Mononuclear cell (primary cell): Measurements from ENCODE around the gene TCP10L. TPM values are rescaled to one million over a fixed set of nuclear protein-coding genes. Genes with fewer than 3 reads are reported as not detected.
"Not testable (repeated sequence)": the region's sequence is repeated elsewhere in the genome, so short reads cannot be mapped to it uniquely, and the experiment has no call there.

ENCODE experiments used
- H3K27me3 ChIP-seq: 2 replicates; pipeline ENCODE4 v1.6.0; 2011; ENCODE audit warnings: low read length, control low read depth; ENCODE audit not compliant: insufficient read depth
- H3K4me1 ChIP-seq: 2 replicates; pipeline ENCODE4 v1.5.1; 2011; ENCODE audit warnings: mild to moderate bottlenecking, low read length, control low read depth; ENCODE audit not compliant: insufficient read depth
- H3K4me3 ChIP-seq: 2 replicates; pipeline ENCODE4 v1.5.1; 2011; ENCODE audit warnings: mild to moderate bottlenecking, low read length, moderate library complexity
- H3K9me3 ChIP-seq: 2 replicates; pipeline ENCODE4 v1.5.1; 2011; ENCODE audit warnings: low read depth, mild to moderate bottlenecking, control low read depth, low read length
- total RNA-seq: library from RNA; depleted of rRNA; stranded (reverse); fragments of >200 nt; gene quantifications from one replicate; pipeline ENCODE4 v1.2.3, GENCODE V29; 2012

The TCP10L gene
- total RNA-seq, 1 donor: not detected

DNA sequence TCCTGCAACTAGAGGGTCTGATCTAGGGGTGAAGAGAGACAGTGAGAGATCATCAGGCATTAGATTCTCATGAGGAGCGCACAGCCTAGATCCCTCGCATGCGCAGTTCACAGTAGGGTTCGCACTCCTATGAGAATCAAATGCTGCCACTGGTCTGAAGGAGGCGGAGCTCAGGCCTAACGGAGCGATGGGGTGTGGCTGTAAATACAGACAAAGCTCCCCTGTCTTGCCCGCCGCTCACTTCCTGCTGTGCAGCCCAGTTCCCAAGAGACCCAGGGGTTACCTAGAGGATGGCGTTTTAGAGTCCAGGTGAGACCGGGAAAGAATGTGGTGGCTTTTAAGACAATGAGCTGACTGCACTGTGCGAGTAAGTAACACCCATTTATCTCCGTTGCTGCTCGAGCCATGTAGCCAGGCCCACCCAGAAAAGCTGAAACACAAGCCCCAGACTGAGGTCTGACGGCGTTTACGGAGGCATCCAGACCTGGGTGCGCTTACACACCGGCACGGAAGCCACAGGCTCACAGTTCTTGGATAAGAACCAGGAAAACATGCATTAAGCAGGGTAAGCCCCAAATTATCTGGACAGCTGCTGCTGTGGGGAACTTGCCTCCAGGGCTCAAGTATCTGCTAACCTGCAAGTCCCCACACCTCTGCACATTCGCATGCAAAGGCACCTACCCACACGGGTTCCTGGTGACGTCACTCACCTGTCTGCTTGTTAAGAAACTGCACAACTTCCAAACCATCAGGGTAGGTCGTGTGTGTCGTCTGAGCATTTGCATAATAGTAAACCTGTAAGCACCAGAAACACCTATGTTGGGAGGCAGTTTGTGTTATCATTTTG, 12.5 kb downstream of the TCP10L start:
- Histone ChIP-seq H3K4me3 (no peak overlapping the region), H3K9me3 (no peaks in the 10 kb centered on the region), H3K27me3 (no peaks in the 10 kb centered on the region), H3K4me1 (peaks cover 14% of the 10 kb centered on the region)

GRCh38 chr21:32570456-32570855, 14.9 kb downstream of the TCP10L start:
- H3K9me3 ChIP-seq: no peaks in the 10 kb centered on the region
- H3K4me3 ChIP-seq: no peak overlapping the region
- no peaks in the 10 kb centered on the region for H3K27me3 ChIP-seq
- peaks cover 14% of the 10 kb centered on the region for H3K4me1 ChIP-seq

DNA sequence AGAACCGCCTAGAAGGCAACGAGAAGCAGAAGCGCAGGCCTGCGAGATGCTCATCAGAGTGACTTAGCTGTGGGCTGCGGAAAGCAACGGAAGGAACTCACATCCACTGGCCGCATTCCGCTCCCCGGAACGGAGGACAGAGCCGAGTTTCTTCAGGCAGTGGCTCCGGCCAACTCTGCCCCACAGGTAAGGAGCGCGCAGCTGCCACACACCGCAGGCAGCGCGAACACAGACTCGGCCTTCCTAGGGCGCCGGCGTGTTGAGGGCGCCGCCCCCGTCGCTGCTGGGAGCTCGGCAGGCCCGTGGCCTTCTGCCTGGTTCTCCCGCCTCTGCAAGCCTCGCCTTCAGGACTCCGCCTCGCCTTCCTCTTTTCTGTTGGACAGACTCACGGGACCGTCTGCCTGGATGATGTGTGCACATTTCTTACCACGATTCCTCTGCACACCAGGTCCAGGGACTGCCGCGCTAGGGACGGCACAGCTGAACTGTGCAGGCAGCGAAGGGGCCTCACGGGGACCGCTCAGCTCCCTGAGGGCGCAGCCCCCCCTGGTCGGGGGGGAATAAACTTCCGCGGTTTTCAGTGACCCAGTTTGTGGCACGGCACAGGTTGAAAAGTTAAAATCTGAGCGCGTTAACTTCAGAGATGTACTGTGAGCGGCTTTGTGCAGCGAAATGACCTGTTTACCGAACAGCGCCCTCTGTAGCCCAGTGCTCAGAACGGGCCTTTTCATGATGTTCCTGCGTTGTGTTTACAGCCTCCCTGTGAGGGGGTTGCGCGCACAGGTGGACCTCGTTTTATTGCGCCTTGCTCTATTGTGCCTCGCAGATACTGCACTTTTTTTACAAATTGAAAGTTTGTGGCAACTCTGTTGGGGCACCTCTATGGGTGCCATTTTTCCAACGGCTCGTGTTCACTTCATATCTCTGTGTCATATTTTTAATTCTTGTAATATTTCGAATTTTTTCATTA, 15.8 kb downstream of the TCP10L start:
- H3K4me3 ChIP-seq: peak overlapping the region; percentile 44
- no peaks in the 10 kb centered on the region for H3K27me3 ChIP-seq
- H3K4me1 ChIP-seq: peaks cover 14% of the 10 kb centered on the region
- H3K9me3 ChIP-seq: no peaks in the 10 kb centered on the region

DNA sequence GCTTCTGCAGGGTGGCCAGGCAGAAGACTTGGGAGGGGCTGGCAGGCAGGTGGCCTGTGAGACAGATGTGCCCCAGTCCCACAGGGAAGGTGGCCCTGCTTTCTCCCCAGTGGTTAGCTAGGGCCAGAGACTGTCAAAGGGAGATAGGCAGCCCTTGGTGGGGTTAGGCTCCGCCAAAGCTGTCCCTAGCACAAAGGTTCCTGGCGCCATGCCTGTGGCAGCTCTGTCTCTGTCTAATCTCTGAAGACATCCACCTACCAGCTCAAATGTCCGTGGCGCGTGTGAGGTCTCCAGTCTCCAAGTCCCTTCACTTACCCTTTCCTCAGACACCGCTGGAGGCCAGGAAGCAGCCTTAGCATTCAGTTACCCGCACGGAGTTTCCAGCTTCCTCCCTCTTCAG, 17.7 kb downstream of the TCP10L start:
- Histone ChIP-seq H3K4me1 (peaks cover 14% of the 10 kb centered on the region), H3K9me3 (no peaks in the 10 kb centered on the region), H3K27me3 (no peaks in the 10 kb centered on the region), H3K4me3 (no peak overlapping the region)

- Histone ChIP-seq H3K4me1 (peaks cover 14% of the 10 kb centered on the region), H3K27me3 (no peaks in the 10 kb centered on the region), H3K9me3 (no peaks in the 10 kb centered on the region), H3K4me3 (no peak overlapping the region)
These were observed 18.5 kb downstream of the TCP10L start for GRCh38 chr21:32566741-32567389.

- Histone ChIP-seq H3K4me3 (no peak overlapping the region), H3K9me3 (no peaks in the 10 kb centered on the region), H3K27me3 (no peaks in the 10 kb centered on the region), H3K4me1 (peaks cover 14% of the 10 kb centered on the region)
These were observed 19.4 kb downstream of the TCP10L start for GRCh38 chr21:32565856-32566465.

DNA sequence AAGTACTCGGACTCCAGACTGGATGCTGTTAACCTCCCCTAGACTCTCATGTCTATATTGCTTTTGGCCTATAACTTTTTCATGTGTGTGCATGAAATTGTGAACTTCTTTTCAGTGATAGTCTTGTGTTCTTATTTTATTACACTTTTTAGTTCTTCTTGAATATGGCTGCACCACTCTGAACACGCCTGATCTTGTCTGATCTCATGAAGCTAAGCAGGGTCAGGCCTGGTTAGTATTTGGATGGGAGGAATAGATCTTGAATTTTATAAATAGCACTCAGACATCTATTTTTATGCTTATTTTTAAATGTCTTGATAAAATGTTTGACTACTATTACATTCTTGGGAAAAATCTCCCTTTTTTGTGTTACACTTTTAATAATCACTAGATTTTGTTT, 22.4 kb downstream of the TCP10L start:
- Histone ChIP-seq H3K9me3 (no peaks in the 10 kb centered on the region), H3K4me1 (no peaks in the 10 kb centered on the region), H3K4me3 (no peak overlapping the region), H3K27me3 (no peaks in the 10 kb centered on the region)

DNA sequence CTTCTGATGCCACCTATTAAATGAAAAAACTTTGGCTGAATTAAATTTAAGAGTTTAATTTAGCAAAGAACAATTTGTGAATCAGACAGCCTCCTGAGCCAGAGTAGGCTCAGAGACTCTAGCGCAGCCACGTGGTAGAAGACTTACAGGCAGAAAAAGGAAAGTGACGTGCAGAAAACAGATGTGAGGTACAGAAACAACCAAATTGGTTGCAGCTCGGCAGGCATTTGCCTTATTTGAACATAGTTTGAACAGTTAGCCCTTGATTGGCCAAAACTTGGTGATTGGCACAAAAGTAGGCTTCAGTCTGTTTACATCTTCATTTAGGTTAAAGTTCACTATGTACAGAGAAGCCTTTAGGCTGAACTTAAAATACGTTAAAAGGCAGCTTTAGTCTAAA, 22.9 kb downstream of the TCP10L start:
- Histone ChIP-seq H3K4me1 (no peaks in the 10 kb centered on the region), H3K9me3 (no peaks in the 10 kb centered on the region), H3K4me3 (no peak overlapping the region), H3K27me3 (no peaks in the 10 kb centered on the region)

- not testable (repeated sequence) for H3K27me3 ChIP-seq, H3K4me1 ChIP-seq, H3K9me3 ChIP-seq, H3K4me3 ChIP-seq
These were observed 23.8 kb downstream of the TCP10L start for GRCh38 chr21:32561476-32561875.

DNA sequence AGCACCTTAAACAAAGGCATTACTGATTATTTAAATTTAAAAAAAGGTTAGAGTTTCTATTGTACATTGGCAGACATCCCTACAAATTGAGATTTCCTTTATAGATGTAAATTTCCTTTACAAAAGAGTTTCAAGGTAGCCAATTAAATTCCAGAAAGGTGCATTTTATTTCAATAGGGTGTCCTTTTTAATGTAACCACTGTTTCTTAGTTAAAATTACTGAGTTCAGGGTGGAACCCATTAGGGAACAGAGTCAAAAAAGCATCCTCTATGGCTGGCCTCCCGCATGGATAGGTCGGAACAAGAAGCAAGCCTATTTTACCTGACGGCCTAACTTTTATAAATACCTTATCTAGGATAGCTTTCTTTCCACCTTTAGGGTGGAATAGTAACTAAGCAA, 24.4 kb downstream of the TCP10L start:
- H3K27me3 ChIP-seq: no peaks in the 10 kb centered on the region

DNA sequence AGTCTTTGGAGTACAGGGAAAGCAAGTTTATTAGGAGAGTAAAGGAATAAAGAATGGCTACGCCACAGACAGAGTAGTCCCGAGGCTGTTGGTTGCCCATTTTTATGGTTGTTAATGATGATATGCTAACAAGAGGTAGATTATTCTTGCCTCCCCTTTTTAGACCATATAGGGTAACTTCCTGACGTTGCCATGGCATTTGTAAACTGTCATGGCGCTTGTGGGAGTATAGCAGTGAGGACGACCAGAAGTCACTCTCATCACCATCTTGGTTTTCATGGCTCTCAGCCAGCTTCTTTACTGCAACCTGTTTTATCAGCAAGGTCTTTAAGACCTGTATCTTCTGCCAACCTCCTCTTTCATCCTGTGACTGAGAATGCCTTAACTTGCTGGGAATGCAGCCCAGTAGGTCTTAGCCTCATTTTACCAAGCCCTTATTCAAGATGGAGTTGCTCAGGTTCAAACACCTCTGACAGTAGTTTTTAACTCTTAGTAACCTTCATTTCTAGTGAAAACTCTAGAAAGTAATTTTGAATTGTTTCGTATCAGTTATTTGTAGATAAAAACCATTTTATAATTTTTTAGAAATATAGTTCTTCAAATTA, 26.2 kb downstream of the TCP10L start:
- no peaks in the 10 kb centered on the region for H3K4me1 ChIP-seq
- H3K4me3 ChIP-seq: no peak overlapping the region
- no peaks in the 10 kb centered on the region for H3K9me3 ChIP-seq
- no peaks in the 10 kb centered on the region for H3K27me3 ChIP-seq

More for the DNA sequence above, 24.4 kb downstream of the TCP10L start:
- no peaks in the 10 kb centered on the region for H3K9me3 ChIP-seq
- no peaks in the 10 kb centered on the region for H3K4me1 ChIP-seq
- no peak overlapping the region for H3K4me3 ChIP-seq

- H3K4me1 ChIP-seq: no peaks in the 10 kb centered on the region
- H3K9me3 ChIP-seq: no peaks in the 10 kb centered on the region
- no peaks in the 10 kb centered on the region for H3K27me3 ChIP-seq
- H3K4me3 ChIP-seq: no peak overlapping the region
These were observed 27.2 kb downstream of the TCP10L start for GRCh38 chr21:32558106-32558505.

DNA sequence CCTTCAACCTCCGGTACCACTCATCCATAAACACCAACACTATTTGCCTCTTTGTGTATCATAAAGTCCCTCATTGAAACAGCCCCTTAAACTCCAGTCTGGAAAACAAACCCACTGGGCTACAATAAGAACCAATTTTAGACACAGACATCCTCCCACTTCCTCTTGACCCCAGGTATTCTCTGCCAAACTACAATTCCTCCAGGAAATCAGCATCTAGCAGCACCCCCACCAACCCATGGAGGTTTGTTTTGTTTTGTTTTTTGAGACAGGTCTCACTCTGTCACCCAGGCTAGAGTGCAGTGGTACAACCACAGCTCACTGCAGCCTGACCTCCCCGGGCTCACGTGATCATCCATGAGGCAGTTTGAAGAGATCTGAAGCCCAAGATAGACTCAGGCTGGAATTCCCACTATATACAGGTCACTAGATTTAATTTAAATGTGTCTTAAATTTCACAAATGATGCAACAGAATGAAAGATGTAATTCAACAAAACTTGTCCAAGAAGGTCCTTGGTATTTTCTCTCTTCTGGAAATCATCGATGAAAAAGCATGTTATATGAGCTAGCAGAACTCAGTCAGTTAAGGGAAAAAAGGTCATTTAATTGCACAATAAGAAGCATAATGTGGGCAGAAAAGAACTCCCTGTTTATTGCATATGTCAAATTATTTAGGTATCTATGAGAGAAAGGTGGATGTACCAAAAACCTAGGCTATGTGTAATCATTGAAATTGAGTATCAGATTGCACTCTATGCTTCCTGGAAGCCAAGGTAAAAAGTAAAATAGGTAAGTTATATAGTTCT, 30.3 kb downstream of the TCP10L start:
- Histone ChIP-seq H3K4me3 (no peak overlapping the region), H3K4me1 (no peaks in the 10 kb centered on the region), H3K9me3 (no peaks in the 10 kb centered on the region), H3K27me3 (no peaks in the 10 kb centered on the region)

DNA sequence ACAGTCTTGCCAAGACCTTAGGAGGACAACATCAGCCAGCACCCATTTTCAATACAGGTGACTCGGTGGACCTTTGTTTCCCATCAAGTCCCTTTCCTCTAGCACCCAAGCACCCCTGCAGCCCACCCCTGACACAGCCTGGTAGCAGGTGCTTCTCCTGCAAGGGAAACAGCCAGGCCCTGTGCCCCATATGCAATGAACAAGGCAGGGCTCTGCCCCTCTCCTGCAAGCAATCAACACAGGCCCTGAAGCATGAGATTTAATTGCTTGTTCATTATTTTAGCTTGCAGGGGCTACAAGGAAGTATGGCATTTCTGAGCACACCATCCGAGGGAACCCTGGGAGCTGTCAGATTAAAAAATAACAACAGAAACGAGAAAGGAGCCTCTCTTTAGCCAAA, 35.4 kb downstream of the TCP10L start:
- Histone ChIP-seq H3K9me3 (no peaks in the 10 kb centered on the region), H3K4me1 (no peaks in the 10 kb centered on the region), H3K4me3 (no peak overlapping the region), H3K27me3 (no peaks in the 10 kb centered on the region)
